Stimulated activated CD4-positive, alpha-beta T cell treated with anti-CD3 and anti-CD28 coated beads, Interleukin-15, amount 100 ng/mL, for 1 hour (primary cell): ENCODE data around the gene RAB9A.
"Not testable (repeated sequence)": the region's sequence is repeated elsewhere in the genome, so short reads cannot be mapped to it uniquely, and the experiment has no call there.

Experiments
- DNase-seq, 2 donors: peaks; one replicate each; pipeline ENCODE4 v3.0.0-alpha.2; 2020; ENCODE audit warnings: low read depth in 1 of 2, low spot score in 1 of 2

Gene RAB9A

DNA sequence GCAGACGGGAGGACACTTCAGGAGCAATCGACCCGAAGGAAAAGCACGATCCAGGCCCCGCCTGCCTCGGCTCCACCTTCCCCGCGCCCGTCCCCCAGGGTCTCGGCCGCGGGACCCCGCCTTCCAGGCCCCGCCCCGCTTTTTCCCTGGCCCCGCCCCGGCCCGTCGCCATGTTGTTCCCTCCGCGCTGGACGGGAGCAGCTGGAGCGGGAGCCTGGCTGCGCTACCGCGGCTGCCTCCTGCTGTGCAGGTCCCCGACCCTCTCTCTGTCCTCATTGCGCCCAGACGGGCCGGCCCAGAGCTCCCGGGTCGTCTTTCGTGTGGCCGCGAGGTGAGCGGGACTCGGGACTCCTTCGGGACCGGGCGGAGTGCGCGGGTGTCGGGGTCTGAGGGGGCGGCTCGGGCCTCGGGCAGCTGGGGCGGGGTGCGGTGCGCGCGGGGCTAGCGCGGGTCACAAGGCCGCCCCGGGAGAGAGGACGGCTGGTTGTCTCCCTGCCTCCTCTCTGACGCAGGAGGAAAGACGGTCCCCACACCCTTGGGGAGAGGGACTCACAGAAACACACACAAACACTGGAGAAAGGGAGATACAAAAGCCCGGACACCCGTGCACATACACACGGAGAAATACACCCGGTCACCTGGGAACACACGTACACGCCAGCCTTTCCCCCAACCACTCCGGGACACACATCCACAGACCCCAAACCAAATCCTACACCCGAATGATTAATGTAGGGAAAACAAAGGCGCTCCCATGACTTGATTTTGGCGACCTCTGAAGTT is at the start of gene RAB9A:
Gene RAB9A (plus strand): TSS at position 171 of the 783 bp plus-strand sequence. CDS start 19,619 bp downstream, outside the sequence.
- peak; percentile 55 to 76 for DNase-seq

- DNase-seq: not testable (repeated sequence)
These were observed 47.2 kb upstream of the RAB9A start for GRCh38 chrX:13641684-13642083.

DNA sequence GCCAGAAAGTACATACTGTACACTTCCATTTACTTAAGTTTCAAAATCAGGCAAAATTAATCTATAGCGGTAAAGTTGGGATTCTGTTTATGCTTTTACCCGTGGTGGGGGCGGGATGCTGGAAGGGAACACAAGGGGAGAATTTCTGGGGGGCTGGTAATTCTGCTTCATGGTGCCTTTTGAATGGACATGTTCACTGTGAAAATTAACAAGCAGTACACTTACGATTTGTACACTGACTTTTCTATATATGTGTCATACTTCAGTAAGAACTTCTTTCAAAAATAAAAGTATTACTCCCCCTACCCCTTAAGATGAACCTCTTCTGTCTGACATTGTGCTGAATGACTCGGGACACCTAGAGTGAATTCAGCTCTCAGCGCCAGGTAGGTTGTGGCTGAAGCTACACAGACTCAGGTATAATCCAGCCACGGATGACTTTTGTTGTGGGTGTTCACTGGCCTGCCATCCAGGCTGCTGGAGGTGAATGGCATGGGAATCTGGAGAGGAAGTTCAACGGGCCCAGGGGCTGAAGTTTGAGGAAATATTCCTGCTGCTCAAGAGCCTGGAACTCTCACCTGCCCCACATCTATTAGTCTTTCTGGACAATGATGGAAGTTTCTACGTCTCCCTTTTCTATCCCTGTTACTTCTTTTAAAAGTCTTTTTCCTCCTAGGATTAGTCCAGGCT is 43.3 kb upstream of the RAB9A start:
- no peak for DNase-seq

- DNase-seq: no peak
These were observed 42.8 kb upstream of the RAB9A start for GRCh38 chrX:13646154-13646549.

DNA sequence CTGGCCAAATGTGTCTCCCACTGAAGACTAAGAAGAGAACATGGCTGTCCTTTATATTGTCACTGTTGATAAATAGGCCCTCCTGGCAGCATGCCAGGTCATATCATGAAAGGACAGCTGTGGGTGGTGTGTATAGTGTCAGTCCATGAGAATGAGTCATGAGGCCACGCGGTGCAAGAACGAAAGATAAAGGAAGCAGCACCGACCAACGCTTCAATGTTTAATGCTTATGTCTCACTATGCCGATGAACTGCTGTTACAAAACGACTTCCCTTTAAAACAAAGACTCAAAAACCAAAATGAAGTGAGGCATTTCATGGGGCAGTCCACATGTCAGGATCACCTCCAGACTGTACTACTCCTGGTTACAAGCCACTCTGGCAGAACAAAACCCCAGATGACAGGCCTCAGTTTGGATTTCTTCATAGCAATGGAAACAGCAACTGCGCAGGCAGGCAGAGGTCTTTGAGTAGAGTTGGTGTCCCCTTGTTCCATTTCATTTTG is 41.2 kb upstream of the RAB9A start:
- peak; percentile 6 to 17 for DNase-seq

GRCh38 chrX:13648336-13648735 is 40.6 kb upstream of the RAB9A start:
- not testable (repeated sequence) for DNase-seq

DNA sequence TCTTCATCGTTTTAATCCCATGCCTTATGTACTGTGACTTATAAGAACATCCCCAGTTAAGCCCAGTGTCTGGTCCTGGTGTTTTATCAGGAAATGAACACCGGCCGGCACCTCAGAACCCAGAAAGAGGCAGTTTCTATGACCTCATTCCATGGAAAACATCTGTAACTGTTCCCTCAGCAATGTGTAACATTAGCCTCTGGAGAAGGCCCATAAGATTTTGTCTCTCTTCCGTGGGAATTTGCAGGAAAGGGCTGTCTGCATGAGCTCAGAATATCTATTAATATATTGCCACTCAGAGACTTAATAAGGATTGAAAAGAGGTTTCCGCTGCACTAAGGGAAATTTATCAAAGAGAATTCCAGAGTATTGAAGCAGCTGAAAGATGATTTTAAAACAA is 39.1 kb upstream of the RAB9A start:
- no peak for DNase-seq

GRCh38 chrX:13650318-13650717 is 38.6 kb upstream of the RAB9A start:
- DNase-seq: no peak

GRCh38 chrX:13651150-13651549 is 37.8 kb upstream of the RAB9A start:
- DNase-seq: no peak

- DNase-seq: no peak
These were observed 36.6 kb upstream of the RAB9A start for GRCh38 chrX:13652287-13652793.

DNA sequence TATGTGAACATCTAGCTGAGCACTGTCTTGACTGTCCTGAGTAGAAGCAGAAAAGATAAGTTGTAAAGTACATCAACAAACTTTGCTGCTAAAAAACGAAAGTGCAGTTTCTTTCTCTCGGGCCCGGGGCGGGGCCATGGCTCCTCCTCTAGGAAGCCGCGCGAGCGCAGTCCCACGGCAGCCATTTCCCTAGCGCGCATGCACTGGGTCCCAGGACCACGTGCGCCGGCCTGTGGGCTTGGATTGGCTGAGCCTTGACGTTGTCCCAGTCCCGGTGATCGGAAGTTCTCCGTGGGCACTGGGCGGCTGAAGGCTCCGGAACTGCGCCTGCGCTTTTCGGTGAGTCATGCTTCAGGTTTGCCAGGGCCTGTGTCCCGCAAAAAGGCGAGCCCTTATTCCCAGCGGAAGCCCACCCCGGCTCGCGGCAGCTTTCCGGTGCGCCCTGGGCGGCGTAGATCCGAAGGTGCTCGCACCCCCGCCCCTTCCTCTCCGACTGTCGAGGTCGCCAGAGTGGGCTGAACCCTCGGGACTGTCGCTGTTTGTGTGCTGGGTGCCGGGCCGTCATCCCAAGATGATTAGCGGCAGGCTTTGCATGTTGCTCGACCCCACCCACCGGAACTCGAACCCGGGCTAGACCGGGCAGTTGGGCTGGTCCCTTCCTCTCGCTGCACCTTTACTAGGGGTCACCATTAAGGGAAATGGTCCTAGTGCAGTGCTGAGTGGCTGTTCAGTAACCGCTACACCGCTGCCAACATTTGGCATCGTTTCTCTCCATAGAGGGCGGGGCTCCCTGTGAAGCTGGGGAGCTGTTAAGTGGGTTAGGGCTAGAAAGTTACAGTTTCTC is 35.9 kb upstream of the RAB9A start, which contains the start of gene TCEANC:
Gene TCEANC (plus strand): TSS at position 292 of the 844 bp plus-strand sequence. CDS start 9,368 bp downstream, outside the sequence.
- DNase-seq: peak; percentile 79 to 81

DNA sequence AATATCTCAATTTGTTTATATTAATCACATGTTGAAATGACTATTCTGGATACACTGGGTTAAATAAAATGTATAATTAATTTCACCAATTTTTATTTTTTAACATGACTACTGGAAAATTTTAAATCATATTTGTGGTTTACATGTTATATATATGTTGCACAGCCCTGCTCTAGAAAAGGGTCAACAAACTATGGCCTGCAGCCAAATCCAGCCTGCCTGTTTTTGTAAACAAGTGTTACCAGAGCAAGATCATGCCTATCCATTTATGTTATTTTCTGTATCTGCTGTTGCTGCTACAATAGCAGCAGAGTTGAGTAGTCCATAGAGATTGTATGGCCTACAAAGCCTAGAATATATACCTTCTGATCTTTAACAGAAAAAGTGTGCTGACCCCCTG is 34.8 kb upstream of the RAB9A start:
- no peak for DNase-seq

- DNase-seq: no peak
These were observed 33.3 kb upstream of the RAB9A start for GRCh38 chrX:13655674-13656073.

DNA sequence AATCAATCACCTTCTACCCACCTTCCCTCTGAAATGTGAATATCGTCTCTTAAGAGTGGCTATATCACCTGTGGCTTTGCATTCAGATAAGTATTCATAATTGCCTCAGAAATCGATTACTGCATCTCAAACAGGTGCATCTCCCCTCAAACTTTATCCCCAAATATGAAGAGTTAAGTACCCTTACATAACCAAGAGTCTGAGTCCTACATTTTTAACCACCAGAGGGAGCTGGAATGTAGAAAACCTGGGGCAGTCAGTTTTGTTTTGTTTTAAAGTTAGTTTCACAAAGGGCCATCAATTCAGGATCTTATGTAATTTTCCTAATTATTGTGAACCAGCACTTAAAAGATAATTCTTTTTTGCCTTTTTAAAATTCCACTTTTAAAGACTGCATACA is 30.3 kb upstream of the RAB9A start:
- DNase-seq: no peak

DNA sequence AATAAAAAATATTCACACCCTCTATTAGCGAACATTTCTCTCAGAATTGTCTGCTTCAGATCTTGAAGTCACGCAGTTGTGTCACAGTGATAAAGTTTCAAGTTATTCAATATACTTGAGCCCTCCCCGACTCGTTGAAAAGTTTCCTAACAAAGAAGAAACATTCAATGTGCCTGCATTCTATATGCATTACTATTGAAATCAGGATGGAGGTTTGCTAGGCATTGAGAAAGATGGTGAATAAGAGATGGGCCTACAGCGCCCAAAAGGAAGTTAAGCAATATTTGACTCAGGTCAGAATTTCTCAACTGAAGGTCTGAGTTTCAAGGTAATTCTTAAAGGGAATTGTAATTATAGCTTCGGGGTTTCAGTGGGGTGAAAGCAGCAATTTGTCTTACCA is 29.9 kb upstream of the RAB9A start:
- DNase-seq: no peak

GRCh38 chrX:13661735-13662288 is 27.1 kb upstream of the RAB9A start:
- no peak for DNase-seq

DNA sequence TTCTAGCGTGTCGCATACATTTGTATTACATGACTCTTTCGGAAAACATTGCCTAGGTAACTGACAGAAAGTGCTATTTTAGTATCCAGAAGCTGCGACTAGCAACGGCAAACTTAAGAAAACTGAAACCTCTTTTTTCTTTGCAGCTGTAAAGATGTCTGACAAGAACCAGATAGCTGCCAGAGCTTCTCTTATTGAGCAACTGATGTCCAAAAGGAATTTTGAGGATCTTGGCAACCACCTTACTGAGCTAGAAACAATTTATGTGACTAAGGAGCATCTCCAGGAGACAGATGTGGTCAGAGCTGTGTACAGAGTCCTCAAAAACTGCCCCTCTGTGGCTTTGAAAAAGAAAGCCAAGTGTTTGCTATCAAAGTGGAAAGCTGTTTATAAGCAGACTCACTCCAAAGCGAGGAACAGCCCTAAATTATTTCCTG is 26.6 kb upstream of the RAB9A start:
- no peak for DNase-seq

DNA sequence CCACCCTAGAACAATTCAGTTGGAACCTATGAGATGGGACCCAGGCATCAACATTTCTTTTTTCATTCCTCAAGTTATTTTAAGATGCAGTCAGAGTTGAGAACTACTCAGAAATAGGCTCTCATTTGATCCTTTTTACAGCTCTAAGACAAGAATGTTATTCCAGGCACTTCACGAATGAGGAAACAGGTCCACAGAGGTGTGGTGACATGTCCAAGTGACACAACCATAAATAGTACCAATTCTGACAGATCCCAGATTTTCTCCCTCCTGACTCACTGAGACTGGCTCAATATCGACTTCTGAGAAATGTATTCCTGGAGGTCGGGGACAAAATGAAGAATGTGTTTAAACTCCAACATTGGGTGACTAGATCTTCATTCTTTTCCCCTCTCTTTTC is 24.9 kb upstream of the RAB9A start:
- DNase-seq: no peak

GRCh38 chrX:13666836-13667235 is 22.1 kb upstream of the RAB9A start:
- no peak for DNase-seq

DNA sequence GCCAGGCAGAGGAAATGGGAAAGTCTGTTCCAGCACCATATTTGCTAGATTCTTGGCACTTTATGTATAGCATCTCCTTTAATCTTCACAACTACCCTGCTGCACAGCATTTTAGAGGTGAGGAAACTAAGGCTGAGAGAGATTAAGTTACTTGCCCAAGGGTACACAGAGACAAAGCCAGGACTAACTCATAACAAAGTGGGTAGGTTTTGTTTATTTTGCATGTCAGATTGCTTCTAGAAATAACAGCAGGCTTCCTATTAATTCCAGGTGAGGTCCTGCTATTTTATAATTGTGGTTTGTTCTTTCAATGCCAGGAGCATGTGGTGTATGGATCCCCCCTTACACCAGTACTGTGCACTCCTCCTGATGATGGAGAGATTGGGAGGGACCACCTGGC is 21.0 kb upstream of the RAB9A start:
- DNase-seq: no peak

- DNase-seq: peak in 1 of 2 donors; percentile 3
These were observed 19.6 kb upstream of the RAB9A start for GRCh38 chrX:13669246-13669737.
